EH (cell line): ENCODE results near the gene CRABP1.
"Not testable (repeated sequence)": the region's sequence is repeated elsewhere in the genome, so short reads cannot be mapped to it uniquely, and the experiment has no call there.

Experiments
- DNase-seq: peaks from one replicate; pipeline ENCODE4 v3.0.0-alpha.2; 2015; ENCODE audit warnings: low read depth

CRABP1 gene

GRCh38 chr15:78374436-78375393 lies 34.6 kb downstream of the CRABP1 start:
- DNase-seq: no peak

- DNase-seq: not testable (repeated sequence)
These were observed 40.0 kb downstream of the CRABP1 start for GRCh38 chr15:78380143-78380542.

GRCh38 chr15:78382114-78382880 lies 42.1 kb downstream of the CRABP1 start:
- DNase-seq: no peak

- no peak for DNase-seq
These were observed 44.5 kb downstream of the CRABP1 start for GRCh38 chr15:78384651-78385050.

- DNase-seq: no peak
These were observed 47.3 kb downstream of the CRABP1 start for GRCh38 chr15:78387246-78388037.

GRCh38 chr15:78388865-78389264 lies 48.7 kb downstream of the CRABP1 start:
- no peak for DNase-seq

GRCh38 chr15:78389322-78389721 lies 49.2 kb downstream of the CRABP1 start:
- peak; percentile 72 for DNase-seq

GRCh38 chr15:78389738-78390137 lies 49.6 kb downstream of the CRABP1 start:
- DNase-seq: peak; percentile 32

GRCh38 chr15:78390242-78390641 lies 50.1 kb downstream of the CRABP1 start:
- DNase-seq: no peak

GRCh38 chr15:78390826-78391225 lies 50.7 kb downstream of the CRABP1 start:
- DNase-seq: peak; percentile 91

GRCh38 chr15:78391781-78392180 lies 51.6 kb downstream of the CRABP1 start:
- DNase-seq: no peak

- DNase-seq: no peak
These were observed 52.3 kb downstream of the CRABP1 start for GRCh38 chr15:78392430-78392829.

- no peak for DNase-seq
These were observed 53.0 kb downstream of the CRABP1 start for GRCh38 chr15:78393137-78393536.

- no peak for DNase-seq
These were observed 53.9 kb downstream of the CRABP1 start for GRCh38 chr15:78394026-78394425.

- DNase-seq: no peak
These were observed 54.9 kb downstream of the CRABP1 start for GRCh38 chr15:78394981-78395616.

GRCh38 chr15:78396186-78396814 lies 56.1 kb downstream of the CRABP1 start:
- no peak for DNase-seq

- peak; percentile 58 for DNase-seq
These were observed 56.8 kb downstream of the CRABP1 start for GRCh38 chr15:78396976-78397375.

GRCh38 chr15:78397382-78397781 lies 57.2 kb downstream of the CRABP1 start:
- no peak for DNase-seq
